GM19438 (cell line): ENCODE measurements around the gene RASL11A.
"Not testable (repeated sequence)": the region's sequence is repeated elsewhere in the genome, so short reads cannot be mapped to it uniquely, and the experiment has no call there.

ENCODE experiments used
- ATAC-seq: cut with Tn5 transposase; IDR thresholded peaks from one replicate; pipeline ENCODE4 v1.9.1; 2021; ENCODE audit warnings: low read depth; ENCODE audit not compliant: unreplicated experiment

The RASL11A gene

GRCh38 chr13:27270594-27271520 is at the start of gene RASL11A:
Gene RASL11A, plus strand, starts transcription at chr13:27270830. Its CDS starts 115 bp downstream, at chr13:27270945.
- peak; percentile 86 for ATAC-seq

GRCh38 chr13:27222100-27222499 is 48.5 kb upstream of the RASL11A start:
- not testable (repeated sequence) for ATAC-seq

GRCh38 chr13:27226991-27227390 is 43.6 kb upstream of the RASL11A start:
- ATAC-seq: no peak

GRCh38 chr13:27228131-27228530 is 42.5 kb upstream of the RASL11A start:
- ATAC-seq: no peak

- ATAC-seq: no peak
These were observed 41.0 kb upstream of the RASL11A start for GRCh38 chr13:27229642-27230041.

- no peak for ATAC-seq
These were observed 36.7 kb upstream of the RASL11A start for GRCh38 chr13:27233964-27234363.

GRCh38 chr13:27236478-27236877 is 34.2 kb upstream of the RASL11A start:
- ATAC-seq: no peak

GRCh38 chr13:27242702-27243101 is 27.9 kb upstream of the RASL11A start:
- no peak for ATAC-seq

- no peak for ATAC-seq
These were observed 25.0 kb upstream of the RASL11A start for GRCh38 chr13:27245610-27246009.

- ATAC-seq: no peak
These were observed 19.8 kb upstream of the RASL11A start for GRCh38 chr13:27250833-27251165.

- ATAC-seq: peak; percentile 94
These were observed 19.2 kb upstream of the RASL11A start, which contains the start of gene RPL21 for GRCh38 chr13:27251166-27252091. Gene RPL21, plus strand, starts transcription at chr13:27251558. Its CDS starts 2,219 bp downstream, at chr13:27253777.

- ATAC-seq: no peak
These were observed 18.2 kb upstream of the RASL11A start for GRCh38 chr13:27252467-27252866.

GRCh38 chr13:27257233-27257568 is 13.4 kb upstream of the RASL11A start:
- no peak for ATAC-seq

GRCh38 chr13:27257648-27258253 is 12.9 kb upstream of the RASL11A start:
- no peak for ATAC-seq

GRCh38 chr13:27258637-27259386 is 11.8 kb upstream of the RASL11A start:
- no peak for ATAC-seq

- no peak for ATAC-seq
These were observed 10.8 kb upstream of the RASL11A start for GRCh38 chr13:27259831-27260230.

GRCh38 chr13:27261396-27261795 is 9.2 kb upstream of the RASL11A start:
- ATAC-seq: no peak

- no peak for ATAC-seq
These were observed 7.2 kb upstream of the RASL11A start for GRCh38 chr13:27263438-27263837.

GRCh38 chr13:27264181-27264580 is 6.4 kb upstream of the RASL11A start:
- ATAC-seq: no peak

GRCh38 chr13:27264648-27265047 is 6.0 kb upstream of the RASL11A start:
- ATAC-seq: no peak
